ENCODE measurements around the gene EDARADD.

Gene EDARADD

GRCh38 chr1:236520445-236521005 lies 126.4 kb downstream of the EDARADD start:
- DNase-seq: no peak

GRCh38 chr1:236522937-236523703 lies 129.0 kb downstream of the EDARADD start:
- no peak for DNase-seq

GRCh38 chr1:236523704-236524141 lies 129.6 kb downstream of the EDARADD start, which contains the start of gene LGALS8:
Gene LGALS8, plus strand, starts transcription at chr1:236523982. Its CDS starts 2,089 bp downstream, at chr1:236526071.
- peak; percentile 60 for DNase-seq

DNA sequence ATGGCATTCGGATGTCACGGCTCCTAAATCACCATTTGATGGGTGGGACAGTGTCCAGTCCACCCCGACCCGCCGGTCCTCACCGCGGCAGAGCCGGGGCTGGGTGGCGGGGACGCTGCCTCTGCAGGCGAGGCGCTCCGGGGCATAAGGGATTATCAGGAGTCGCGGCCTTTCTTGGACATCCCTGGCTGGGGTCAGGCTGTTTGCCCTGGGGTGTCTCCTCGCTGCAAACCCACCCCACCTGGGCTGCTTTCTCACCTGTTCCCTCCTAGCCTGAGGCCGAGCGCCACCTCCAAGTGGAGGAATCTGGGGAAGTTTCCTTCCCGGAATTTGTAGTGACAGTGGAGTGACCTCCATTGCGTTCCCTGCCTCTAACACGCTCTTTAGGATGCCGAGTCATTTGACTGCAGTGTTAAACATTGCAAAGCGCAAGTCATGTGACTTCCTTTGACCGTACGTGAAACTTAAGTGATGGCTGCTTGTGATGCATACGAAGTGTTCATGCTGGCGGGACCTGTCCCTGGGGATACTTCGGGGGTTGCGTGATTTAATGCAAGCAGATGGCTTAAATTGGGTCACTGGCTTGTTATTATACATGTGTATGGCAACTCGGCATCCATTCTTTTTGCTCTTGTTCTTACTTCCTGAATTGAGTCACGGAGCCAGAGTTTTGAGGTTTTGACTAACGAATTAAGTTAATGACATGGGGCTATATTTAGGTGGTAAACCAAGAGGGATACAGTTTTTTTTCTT lies 130.2 kb downstream of the EDARADD start:
- DNase-seq: peak; percentile 83

DNA sequence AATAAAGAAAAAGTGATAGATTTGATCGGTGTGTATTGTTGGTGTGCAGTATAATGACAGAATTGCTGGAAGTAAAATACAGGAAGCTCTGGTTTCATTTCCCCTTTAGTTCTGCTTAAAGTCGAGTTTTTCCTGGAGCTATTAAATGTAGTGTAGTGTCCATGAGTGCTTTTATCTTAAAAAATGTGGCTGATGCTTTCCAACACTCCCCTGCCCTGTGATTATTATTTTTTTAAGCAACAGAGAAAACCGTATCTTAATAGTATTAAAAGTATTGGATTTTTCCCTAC lies 130.8 kb downstream of the EDARADD start:
- no peak for DNase-seq

- DNase-seq: no peak
These were observed 132.0 kb downstream of the EDARADD start for GRCh38 chr1:236526079-236526478.

DNA sequence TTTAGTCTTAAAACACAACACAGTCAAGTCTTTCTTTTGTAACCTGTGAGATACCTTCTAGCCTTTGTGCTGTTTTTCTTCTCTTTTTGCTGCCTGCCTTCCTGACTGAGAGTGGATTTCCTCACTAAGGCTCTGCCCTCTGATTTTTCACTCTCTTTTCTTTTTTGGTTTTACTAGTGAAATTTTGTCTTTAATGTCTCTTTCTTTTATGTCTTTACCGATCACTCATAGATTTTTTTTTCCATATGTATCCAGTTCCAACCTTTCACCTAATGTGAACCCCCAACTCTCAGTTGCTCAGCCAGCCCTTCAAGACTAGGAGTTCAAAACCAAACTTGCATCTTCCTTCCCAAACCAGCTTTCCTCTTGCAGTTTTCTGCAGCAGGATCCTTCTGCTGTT lies 136.2 kb downstream of the EDARADD start:
- DNase-seq: no peak

DNA sequence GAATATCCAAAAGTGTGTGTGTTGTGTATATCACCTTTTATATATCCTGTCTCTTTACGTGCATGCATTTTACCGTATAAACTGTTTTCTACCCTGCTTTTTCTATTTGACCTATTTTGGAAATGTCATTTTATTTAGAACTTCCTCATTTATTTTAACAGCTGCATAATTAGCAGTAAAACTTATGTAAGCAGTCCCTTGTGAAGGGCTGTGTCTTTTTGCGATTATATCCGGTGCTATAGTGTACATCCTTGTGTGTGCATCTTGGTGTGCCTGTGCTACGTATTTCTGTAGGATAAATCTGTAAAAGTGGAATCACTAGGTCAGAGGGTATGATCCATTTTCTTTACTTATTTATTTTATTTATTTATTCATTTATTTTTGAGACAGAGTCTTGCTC lies 136.9 kb downstream of the EDARADD start:
- no peak for DNase-seq

GRCh38 chr1:236532850-236533249 lies 138.8 kb downstream of the EDARADD start:
- no peak for DNase-seq

- DNase-seq: no peak
These were observed 140.1 kb downstream of the EDARADD start for GRCh38 chr1:236534151-236534651.

Data from NCI-H345 (cell line).